SK-N-MC (cell line): ENCODE results near the gene RMDN3.

ENCODE experiments used
- EZH2 ChIP-seq: fragments of 200-600 bp; sonication (generic); IDR thresholded peaks from one replicate; pipeline ENCODE4 v1.6.1; 2017; ENCODE audit warnings: antibody characterized with exemption
- FOXP2 ChIP-seq: optimal IDR thresholded peaks from 2 replicates; pipeline ENCODE3; 2011; ENCODE audit warnings: mild to moderate bottlenecking, moderate library complexity; ENCODE audit not compliant: insufficient read depth; ENCODE audit errors: extremely low read length, control extremely low read depth
- POLR2AphosphoS5 ChIP-seq: IDR thresholded peaks from 2 replicates; pipeline ENCODE4 v1.6.1; 2012; ENCODE audit warnings: mild to moderate bottlenecking, low read depth, low read length, borderline replicate concordance

DNA sequence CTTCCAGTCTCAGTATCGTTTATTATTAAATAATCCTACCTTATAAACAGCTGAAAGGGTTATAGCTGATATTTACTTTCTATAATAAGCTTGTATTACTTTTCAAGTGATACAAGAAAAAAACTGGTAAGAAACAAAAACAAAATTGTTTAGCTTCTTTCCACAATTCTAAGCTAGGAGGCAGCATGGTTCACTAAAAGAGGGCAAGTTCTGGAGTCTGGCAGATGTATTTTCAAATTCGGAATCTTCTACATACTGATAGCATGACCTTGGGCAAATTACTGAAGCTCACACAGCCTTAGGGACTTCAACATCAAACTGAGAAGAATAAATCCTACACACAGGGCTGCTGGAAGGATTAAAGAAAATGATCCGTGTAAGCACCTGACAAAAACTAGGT lies 30.1 kb upstream of the RMDN3 start:
- no peak for TF ChIP-seq EZH2
- no peak for TF ChIP-seq POLR2AphosphoS5
- no peak for TF ChIP-seq FOXP2
